Thoracic aorta (tissue), 2 donors: ENCODE measurements around the gene TLE5. TPM values are rescaled to one million over a fixed set of nuclear protein-coding genes. Genes with fewer than 3 reads are reported as not detected.

ENCODE experiments used
- ATAC-seq: fragments of 150-250 bp; one replicate; pipeline ENCODE4 v1.8.0; 2017; ENCODE audit warnings: low read depth; ENCODE audit not compliant: insufficient number of reproducible peaks, low FRiP score
- DNase-seq: peaks from one replicate; pipeline ENCODE4 v3.0.0-alpha.2; 2020; ENCODE audit warnings: low spot score
- H3K27ac ChIP-seq, 2 donors: fragments of 200-600 bp; sonication (generic); 1 replicate in 1 of 2; 2 replicates in 1 of 2; pipeline ENCODE4 v1.5.1; 2016; ENCODE audit warnings: mild to moderate bottlenecking in 2 of 2, moderate library complexity in 2 of 2
- H3K27me3 ChIP-seq: fragments of 200-600 bp; sonication (generic); replicated peaks from 2 replicates; pipeline ENCODE4 v1.6.0; 2016; ENCODE audit warnings: mild to moderate bottlenecking; ENCODE audit not compliant: insufficient read depth
- H3K36me3 ChIP-seq: fragments of 200-600 bp; sonication (generic); one replicate; pipeline ENCODE4 v1.5.1; 2016
- H3K4me1 ChIP-seq, 2 donors: fragments of 200-600 bp; sonication (generic); 1 replicate in 1 of 2; 2 replicates in 1 of 2; pipeline versions ENCODE4 v1.5.1 to v1.6.0; 2016; ENCODE audit warnings: low read depth in 2 of 2, mild to moderate bottlenecking in 1 of 2; ENCODE audit not compliant: control insufficient read depth in 1 of 2
- H3K4me3 ChIP-seq: fragments of 200-600 bp; sonication (generic); 2 replicates; pipeline ENCODE4 v1.5.1; 2016; ENCODE audit warnings: mild to moderate bottlenecking
- H3K9me3 ChIP-seq: fragments of 200-600 bp; sonication (generic); 2 replicates; pipeline ENCODE4 v1.5.1; 2016
- CTCF ChIP-seq: fragments of 200-600 bp; sonication (generic); IDR thresholded peaks from one replicate; pipeline ENCODE4 v1.5.1; 2019; ENCODE audit warnings: antibody characterized with exemption
- total RNA-seq, 2 donors: library from RNA; depleted of rRNA; stranded (reverse); fragments of >200 nt; gene quantifications; one replicate each; pipeline versions ENCODE4 v1.1.0 to v1.2.3, GENCODE V29; 2016

Gene TLE5
- total RNA-seq, 2 donors from 2014 or later = 346 to 448 TPM

GRCh38 chr19:3082331-3082730, 20.0 kb upstream of the TLE5 start:
- Histone ChIP-seq H3K9me3 (no peaks in the 10 kb centered on the region), H3K36me3 (no peaks in the 10 kb centered on the region), H3K4me1 (peaks cover 5 to 15% of the 10 kb centered on the region in 2 donors), H3K27ac (no peak overlapping the region), H3K4me3 (no peak overlapping the region), H3K27me3 (no peaks in the 10 kb centered on the region)
- DNase-seq = no peak
- no peak for TF ChIP-seq CTCF
- no peak for ATAC-seq

GRCh38 chr19:3080286-3080685, 18.0 kb upstream of the TLE5 start:
- Histone ChIP-seq H3K36me3 (no peaks in the 10 kb centered on the region), H3K27ac (peak overlapping the region; percentile 33 to 46), H3K4me1 (peaks cover 5 to 15% of the 10 kb centered on the region in 2 donors), H3K27me3 (no peaks in the 10 kb centered on the region), H3K9me3 (no peaks in the 10 kb centered on the region), H3K4me3 (peak overlapping the region; percentile 7)
- ATAC-seq (peak; percentile 17), DNase-seq (no peak)
- TF ChIP-seq CTCF = no peak

- ATAC-seq (no peak), DNase-seq (no peak)
- Histone ChIP-seq H3K27ac (peak overlapping the region in 1 of 2 donors; percentile 33), H3K4me3 (no peak overlapping the region), H3K9me3 (no peaks in the 10 kb centered on the region), H3K4me1 (peaks cover 5 to 15% of the 10 kb centered on the region in 2 donors), H3K27me3 (no peaks in the 10 kb centered on the region), H3K36me3 (no peaks in the 10 kb centered on the region)
- TF ChIP-seq CTCF = no peak
Measured at GRCh38 chr19:3079578-3079977, 17.3 kb upstream of the TLE5 start.

GRCh38 chr19:3075605-3076431, 13.5 kb upstream of the TLE5 start:
- Histone ChIP-seq H3K4me1 (peaks cover 5 to 7% of the 10 kb centered on the region in 2 donors), H3K27me3 (no peaks in the 10 kb centered on the region), H3K4me3 (no peak overlapping the region), H3K9me3 (no peaks in the 10 kb centered on the region), H3K36me3 (no peaks in the 10 kb centered on the region), H3K27ac (no peak overlapping the region)
- DNase-seq (no peak), ATAC-seq (no peak)
- peak; percentile 97 for TF ChIP-seq CTCF

GRCh38 chr19:3073931-3074595, 11.8 kb upstream of the TLE5 start:
- DNase-seq = no peak

More at GRCh38 chr19:3073931-3074595, 11.8 kb upstream of the TLE5 start:
- Histone ChIP-seq H3K27ac (no peak overlapping the region), H3K9me3 (no peaks in the 10 kb centered on the region), H3K4me1 (no peaks in the 10 kb centered on the region), H3K27me3 (no peaks in the 10 kb centered on the region), H3K36me3 (no peaks in the 10 kb centered on the region), H3K4me3 (no peak overlapping the region)
- ATAC-seq = no peak
- TF ChIP-seq CTCF = no peak
